RKO (cell line): ENCODE results near the gene MORN5.

Experiments
- DNase-seq: peaks from one replicate; pipeline ENCODE4 v3.0.0-alpha.2; 2016; ENCODE audit warnings: low spot score

Gene MORN5

GRCh38 chr9:122192261-122192875 is 32.7 kb downstream of the MORN5 start:
- no peak for DNase-seq

- DNase-seq, result no peak
Measured at GRCh38 chr9:122192914-122193525, 33.3 kb downstream of the MORN5 start.

- DNase-seq, result no peak
Measured at GRCh38 chr9:122193651-122194050, 33.9 kb downstream of the MORN5 start.

- no peak for DNase-seq
Measured at GRCh38 chr9:122195875-122196274, 36.2 kb downstream of the MORN5 start.

DNA sequence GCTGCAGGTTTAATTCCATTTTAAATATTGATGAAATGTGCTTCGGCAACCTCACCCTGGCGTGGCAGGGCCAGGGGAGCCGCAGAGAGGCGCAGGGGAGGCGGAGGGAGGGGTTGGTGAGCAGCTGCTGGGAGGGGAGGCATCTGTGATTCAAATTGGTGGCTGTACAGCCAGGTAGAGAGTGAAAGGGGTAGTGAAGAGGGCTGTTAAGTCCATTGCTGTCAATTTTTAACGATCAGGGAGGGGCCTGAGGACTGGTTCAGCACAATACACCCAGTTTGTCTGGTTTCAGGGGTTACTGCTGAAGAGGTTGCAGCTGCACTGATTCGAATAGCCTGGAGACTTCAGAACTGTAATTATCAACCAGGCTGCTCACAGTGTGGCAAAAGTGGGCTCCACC is 37.7 kb downstream of the MORN5 start:
- no peak for DNase-seq

DNA sequence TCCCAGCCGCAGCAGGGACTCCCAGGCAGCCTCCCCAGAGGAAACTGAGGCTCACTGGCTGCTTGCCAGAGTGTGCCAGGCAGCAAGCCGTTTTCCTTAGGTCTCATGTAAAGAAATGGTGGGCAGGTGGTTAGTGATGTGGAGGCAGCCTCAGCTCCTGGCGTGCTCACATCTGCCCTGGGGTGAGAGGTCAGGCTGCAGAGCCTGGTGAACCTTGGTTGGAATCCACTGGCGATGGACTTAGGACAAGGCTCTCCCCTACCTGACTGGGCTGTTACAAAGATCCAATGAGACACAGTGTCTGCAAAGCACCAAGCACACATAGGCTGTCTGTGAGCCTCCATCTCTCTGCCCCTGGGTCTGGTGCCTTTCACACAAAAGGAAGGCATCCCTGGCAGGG is 38.2 kb downstream of the MORN5 start:
- no peak for DNase-seq

- DNase-seq, result peak; percentile 21
Measured at GRCh38 chr9:122200960-122201595, 41.4 kb downstream of the MORN5 start.

- DNase-seq, result no peak
Measured at GRCh38 chr9:122201641-122202040, 41.9 kb downstream of the MORN5 start.

DNA sequence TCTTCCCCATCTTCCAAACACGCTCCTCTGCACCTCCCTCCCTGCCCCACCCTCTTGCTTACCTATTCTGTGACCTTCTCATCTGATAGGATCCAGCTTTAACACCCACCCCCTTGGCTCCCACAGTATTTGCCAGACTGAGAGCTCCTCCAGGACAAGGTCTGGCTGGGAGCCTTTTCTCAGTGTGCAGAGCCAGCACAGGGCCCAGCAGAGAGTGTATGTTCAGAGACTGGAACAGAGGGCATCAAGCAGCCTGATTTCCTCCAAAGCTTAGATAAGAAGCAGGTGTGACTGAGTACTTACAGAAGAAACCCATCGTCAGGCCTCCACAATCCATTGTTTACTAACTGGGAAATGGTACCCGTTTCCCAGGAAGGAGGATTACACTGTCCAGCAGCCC is 42.4 kb downstream of the MORN5 start:
- no peak for DNase-seq

- DNase-seq, result no peak
Measured at GRCh38 chr9:122204055-122204454, 44.3 kb downstream of the MORN5 start.

GRCh38 chr9:122204491-122204890 is 44.8 kb downstream of the MORN5 start:
- no peak for DNase-seq

- no peak for DNase-seq
Measured at GRCh38 chr9:122205176-122205575, 45.5 kb downstream of the MORN5 start.

GRCh38 chr9:122206118-122207046 is 46.7 kb downstream of the MORN5 start:
- no peak for DNase-seq

GRCh38 chr9:122207096-122207495 is 47.4 kb downstream of the MORN5 start:
- DNase-seq, result no peak

- no peak for DNase-seq
Measured at GRCh38 chr9:122209451-122209850, 49.7 kb downstream of the MORN5 start.

GRCh38 chr9:122212473-122213004 is 52.8 kb downstream of the MORN5 start:
- no peak for DNase-seq

DNA sequence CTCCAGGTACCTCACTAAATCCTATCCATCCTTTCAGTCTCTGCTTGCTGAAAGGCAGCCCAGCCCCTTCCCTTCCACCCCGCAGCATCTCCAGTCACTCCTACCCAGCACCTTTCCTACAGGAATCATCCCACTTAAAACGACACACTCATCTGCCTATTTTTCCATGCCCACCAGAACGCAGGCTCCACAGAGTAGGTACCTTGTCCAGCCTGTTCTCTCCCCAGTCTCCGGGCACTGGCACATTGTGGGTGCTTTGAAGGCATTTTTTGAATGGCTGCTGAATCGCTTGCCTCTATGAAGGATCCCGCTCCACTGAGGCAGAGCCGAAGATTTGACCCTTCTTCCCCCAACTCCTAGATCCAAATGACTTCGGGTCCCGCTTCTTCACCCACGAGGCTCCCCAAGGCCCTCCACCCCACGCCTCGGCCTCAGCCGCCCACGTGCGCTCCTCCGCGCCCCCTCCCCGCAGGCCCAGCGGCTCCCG is 53.4 kb downstream of the MORN5 start:
- DNase-seq, result no peak

DNA sequence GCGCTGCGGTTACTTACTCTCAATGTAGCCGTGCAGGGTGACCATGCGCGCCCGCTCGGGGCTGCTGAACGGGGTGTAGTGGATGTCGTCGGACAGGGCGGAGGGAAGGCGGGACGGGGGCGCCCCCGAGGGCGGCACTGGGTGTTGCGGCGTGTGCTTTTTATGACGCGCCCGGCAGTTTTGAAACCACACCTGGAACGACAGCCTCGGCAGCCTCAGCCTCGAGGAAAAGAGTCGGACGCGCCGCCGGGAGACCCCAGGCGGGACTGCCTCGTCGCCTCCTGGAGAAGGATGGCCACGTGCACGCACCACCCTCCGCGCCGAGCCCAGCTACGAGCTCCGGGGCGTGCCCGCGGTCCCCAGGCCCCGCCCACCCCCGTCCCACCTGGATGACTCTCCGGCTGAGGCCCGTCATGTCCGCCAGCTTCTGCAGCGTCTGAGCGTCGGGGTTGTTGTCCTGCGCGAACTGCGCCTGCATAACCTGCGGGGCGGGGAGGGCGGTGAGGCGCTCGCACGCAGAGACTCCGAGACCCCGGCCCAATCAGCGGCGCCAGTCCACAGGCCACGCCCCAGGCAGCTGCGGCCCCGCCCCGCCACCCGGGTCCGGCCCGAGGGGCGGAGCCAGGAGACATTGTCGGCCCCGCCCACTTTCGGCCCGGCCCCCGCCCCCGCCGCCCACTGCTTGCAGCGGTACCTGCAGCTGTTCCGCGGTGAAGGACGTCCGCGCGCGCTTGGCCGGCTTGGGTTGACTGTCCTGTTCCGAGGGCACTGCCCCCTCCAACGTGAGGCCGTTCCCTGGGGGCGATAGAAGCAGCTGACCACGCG is 54.1 kb downstream of the MORN5 start:
- DNase-seq, result no peak

DNA sequence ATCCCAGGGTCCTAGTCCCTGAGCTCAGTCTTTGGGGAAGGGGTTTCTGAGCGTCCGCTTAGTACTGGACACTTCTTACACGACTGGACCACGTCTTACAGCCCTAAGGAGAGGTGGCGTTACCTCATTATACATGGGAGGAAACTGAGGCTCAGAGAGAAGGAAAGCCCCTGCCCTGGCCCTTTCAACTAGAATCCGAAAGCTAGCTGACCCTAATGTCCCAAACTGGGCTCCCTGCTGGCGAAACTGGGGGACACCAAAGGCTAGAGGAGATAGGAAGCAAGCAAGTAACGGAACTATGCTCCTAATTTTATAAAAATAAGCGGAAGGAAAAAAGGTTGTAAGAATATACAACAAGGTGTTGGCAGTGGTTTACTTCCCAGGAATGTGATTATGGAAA is 54.8 kb downstream of the MORN5 start:
- DNase-seq, result no peak

- DNase-seq, result no peak
Measured at GRCh38 chr9:122215663-122216062, 56.0 kb downstream of the MORN5 start.

DNA sequence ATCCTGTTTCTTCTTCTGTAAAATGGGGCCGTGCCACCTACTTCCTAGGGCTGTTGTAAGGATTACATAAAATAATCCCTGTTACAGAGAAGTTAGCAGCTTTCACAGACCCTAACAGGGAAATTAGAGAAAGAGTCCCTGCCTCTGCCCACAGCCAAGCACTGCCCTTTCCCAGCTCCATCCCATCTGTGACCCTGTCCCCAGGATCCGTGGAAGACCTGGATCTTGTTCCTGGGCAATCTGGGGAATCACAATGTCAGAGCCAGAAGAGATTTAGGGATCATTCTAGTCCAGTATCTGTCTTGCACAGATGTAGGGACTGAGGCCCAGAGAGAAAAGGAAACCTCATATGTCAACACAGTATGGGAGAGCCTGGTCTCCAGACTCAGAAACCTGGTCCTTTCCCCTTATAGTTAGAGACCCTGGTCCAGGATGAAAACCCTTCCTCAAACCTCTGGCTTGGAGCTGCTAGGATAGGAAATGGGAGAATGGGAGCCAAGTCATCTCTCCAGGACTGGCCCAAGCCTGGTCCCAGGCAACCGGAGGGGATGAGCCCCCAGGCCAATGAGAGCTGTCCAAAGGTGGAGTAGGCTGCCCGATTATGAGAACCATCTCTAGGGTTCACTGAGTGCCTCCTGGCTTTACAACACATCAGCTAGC is 56.6 kb downstream of the MORN5 start:
- no peak for DNase-seq
